H9 (cell line): ENCODE measurements around the gene INPP4A. TPM values are rescaled to one million over a fixed set of nuclear protein-coding genes. Genes with fewer than 3 reads are reported as not detected.

Experiments
- DNase-seq: peaks from one replicate; pipeline ENCODE4 v3.0.0-alpha.2; 2017
- H2AFZ ChIP-seq: one replicate; pipeline ENCODE4 v1.6.1; 2013; ENCODE audit warnings: mild to moderate bottlenecking, low read length, control low read depth, moderate library complexity
- H2AK5ac ChIP-seq: 2 replicates; pipeline ENCODE4 v1.6.1; 2013; ENCODE audit warnings: low read length, control low read depth, mixed read lengths; ENCODE audit not compliant: insufficient read length
- H2BK120ac ChIP-seq: one replicate; pipeline ENCODE4 v1.6.1; 2013; ENCODE audit warnings: low read depth, mild to moderate bottlenecking, low read length, control low read depth, inconsistent platforms; ENCODE audit not compliant: poor library complexity, severe bottlenecking
- H2BK12ac ChIP-seq: 2 replicates; pipeline ENCODE4 v1.6.1; 2013; ENCODE audit warnings: low read length, control low read depth, mixed read lengths, low read depth; ENCODE audit not compliant: insufficient read length
- H2BK15ac ChIP-seq: 2 replicates; pipeline ENCODE4 v1.6.1; 2013; ENCODE audit warnings: low read depth, low read length, control low read depth
- H2BK20ac ChIP-seq: one replicate; pipeline ENCODE4 v1.6.1; 2013; ENCODE audit warnings: low read depth, mild to moderate bottlenecking, low read length, control low read depth, inconsistent platforms; ENCODE audit not compliant: poor library complexity, severe bottlenecking
- H2BK5ac ChIP-seq: 2 replicates; pipeline ENCODE4 v1.6.1; 2013; ENCODE audit warnings: low read length, control low read depth, mixed read lengths; ENCODE audit not compliant: insufficient read length
- H3K14ac ChIP-seq: 2 replicates; pipeline ENCODE4 v1.6.1; 2013; ENCODE audit warnings: low read length, control low read depth; ENCODE audit not compliant: insufficient read depth
- H3K18ac ChIP-seq: 2 replicates; pipeline ENCODE4 v1.6.1; 2013; ENCODE audit warnings: low read depth, mild to moderate bottlenecking, mixed read lengths, low read length, control low read depth; ENCODE audit not compliant: insufficient read length
- H3K23ac ChIP-seq: 2 replicates; pipeline ENCODE4 v1.6.1; 2013; ENCODE audit warnings: low read length, control low read depth, mixed read lengths, low read depth; ENCODE audit not compliant: insufficient read length
- H3K23me2 ChIP-seq: 2 replicates; pipeline ENCODE4 v1.6.1; 2013; ENCODE audit warnings: low read depth, mild to moderate bottlenecking, mixed read lengths, low read length, control low read depth; ENCODE audit not compliant: insufficient read length, poor library complexity, severe bottlenecking
- H3K27ac ChIP-seq: 2 replicates; pipeline ENCODE4 v1.5.1; 2013; ENCODE audit warnings: low read length, control low read depth, mixed read lengths, low read depth; ENCODE audit not compliant: insufficient read length
- H3K27me3 ChIP-seq: 2 replicates; pipeline ENCODE4 v1.6.1; 2013; ENCODE audit warnings: low read length, control low read depth, inconsistent platforms; ENCODE audit not compliant: insufficient read depth
- H3K4ac ChIP-seq: 2 replicates; pipeline ENCODE4 v1.6.1; 2013; ENCODE audit warnings: low read depth, mild to moderate bottlenecking, control low read depth, inconsistent platforms, low read length, moderate library complexity
- H3K4me1 ChIP-seq: 2 replicates; pipeline ENCODE4 v1.6.1; 2013; ENCODE audit warnings: low read length, control low read depth, inconsistent platforms; ENCODE audit not compliant: insufficient read depth
- H3K4me2 ChIP-seq: 2 replicates; pipeline ENCODE4 v1.6.1; 2013; ENCODE audit warnings: low read length, control low read depth, mixed read lengths; ENCODE audit not compliant: insufficient read length, insufficient read depth
- H3K56ac ChIP-seq: 2 replicates; pipeline ENCODE4 v1.6.1; 2013; ENCODE audit warnings: low read depth, mild to moderate bottlenecking, mixed read lengths, low read length, control low read depth; ENCODE audit not compliant: insufficient read length
- H3K79me1 ChIP-seq: 2 replicates; pipeline ENCODE4 v1.6.1; 2013; ENCODE audit warnings: low read depth, mild to moderate bottlenecking, moderate library complexity, low read length, control low read depth, inconsistent platforms; ENCODE audit not compliant: insufficient read depth, poor library complexity, severe bottlenecking
- H3K79me2 ChIP-seq: 2 replicates; pipeline ENCODE4 v1.6.1; 2013; ENCODE audit warnings: low read length, control low read depth, inconsistent platforms; ENCODE audit not compliant: insufficient read depth
- H3K9ac ChIP-seq: 2 replicates; pipeline ENCODE4 v1.6.1; 2013; ENCODE audit warnings: low read length, control low read depth, mixed read lengths; ENCODE audit not compliant: insufficient read length; ENCODE audit errors: extremely low read depth
- H3K9me3 ChIP-seq: one replicate; pipeline ENCODE4 v1.6.1; 2013; ENCODE audit warnings: low read depth, low read length, inconsistent platforms; ENCODE audit not compliant: control insufficient read depth
- H3T11ph ChIP-seq: one replicate; pipeline ENCODE4 v1.6.1; 2013; ENCODE audit warnings: mild to moderate bottlenecking, low read length, control low read depth, inconsistent platforms
- H4K20me1 ChIP-seq: one replicate; pipeline ENCODE4 v1.6.1; 2013; ENCODE audit not compliant: control insufficient read depth, insufficient read length, insufficient read depth
- H4K5ac ChIP-seq: 2 replicates; pipeline ENCODE4 v1.6.1; 2013; ENCODE audit warnings: low read depth, mild to moderate bottlenecking, mixed read lengths, low read length, control low read depth; ENCODE audit not compliant: insufficient read length
- H4K8ac ChIP-seq: replicated peaks from 2 replicates; pipeline ENCODE4 v1.6.1; 2013; ENCODE audit warnings: low read length, control low read depth, mixed read lengths, low read depth; ENCODE audit not compliant: insufficient read length
- H4K91ac ChIP-seq: 2 replicates; pipeline ENCODE4 v1.6.1; 2013; ENCODE audit warnings: low read depth, mild to moderate bottlenecking, moderate library complexity, mixed read lengths, low read length, control low read depth; ENCODE audit not compliant: insufficient read length
- H3K27ac Mint-ChIP-seq, 3 experiments: 2 replicates in 2 of 3; 3 replicates in 1 of 3; pipeline ENCODE4 v1.8.0; 2020 to 2021; ENCODE audit warnings: mixed read lengths in 3 of 3, mild to moderate bottlenecking in 1 of 3, moderate library complexity in 1 of 3
- H3K27me3 Mint-ChIP-seq: 2 replicates; pipeline ENCODE4 v1.8.0; 2021; ENCODE audit warnings: low read depth, mild to moderate bottlenecking, moderate library complexity, mixed read lengths
- H3K36me3 Mint-ChIP-seq, 3 experiments: 2 replicates in 2 of 3; 3 replicates in 1 of 3; pipeline ENCODE4 v1.8.0; 2020 to 2021; ENCODE audit warnings: low read depth in 3 of 3, mixed read lengths in 3 of 3; ENCODE audit not compliant: insufficient read depth in 1 of 3
- H3K4me1 Mint-ChIP-seq, 2 experiments: 2 replicates each; pipeline ENCODE4 v1.8.0; 2020; ENCODE audit warnings: mixed read lengths in 2 of 2
- H3K4me3 Mint-ChIP-seq, 2 experiments: 2 replicates in 1 of 2; 3 replicates in 1 of 2; pipeline ENCODE4 v1.8.0; 2020 to 2021; ENCODE audit warnings: mild to moderate bottlenecking in 2 of 2, mixed read lengths in 2 of 2, moderate library complexity in 1 of 2
- H3K9me3 Mint-ChIP-seq, 2 experiments: 2 replicates in 1 of 2; 3 replicates in 1 of 2; pipeline ENCODE4 v1.8.0; 2020; ENCODE audit warnings: mild to moderate bottlenecking in 2 of 2, mixed read lengths in 2 of 2, moderate library complexity in 1 of 2
- CTCF ChIP-seq: fragments of 200-600 bp; sonication (generic); conservative IDR thresholded peaks from 3 replicates; pipeline ENCODE4 v1.8.0; 2021; ENCODE audit warnings: antibody characterized with exemption, mild to moderate bottlenecking
- WGBS: extraction: QIAGEN DNeasy Blood & Tissue Kit; methylation state at CpG from one replicate; pipeline ENCODE4 v1.1.7; 2013; ENCODE audit warnings: missing lambda C conversion rate, low lambda C conversion rate, mixed read lengths; ENCODE audit not compliant: insufficient read length; ENCODE audit errors: extremely low coverage; 5-methylcytosine and 5-hydroxymethylcytosine counted together
- total RNA-seq: library from RNA; stranded (reverse); gene quantifications from 2 replicates; pipeline ENCODE4 v1.2.1, GENCODE V29; 2021

Gene INPP4A
- total RNA-seq, 1 experiment from 2014 or later = 55.2 TPM

DNA sequence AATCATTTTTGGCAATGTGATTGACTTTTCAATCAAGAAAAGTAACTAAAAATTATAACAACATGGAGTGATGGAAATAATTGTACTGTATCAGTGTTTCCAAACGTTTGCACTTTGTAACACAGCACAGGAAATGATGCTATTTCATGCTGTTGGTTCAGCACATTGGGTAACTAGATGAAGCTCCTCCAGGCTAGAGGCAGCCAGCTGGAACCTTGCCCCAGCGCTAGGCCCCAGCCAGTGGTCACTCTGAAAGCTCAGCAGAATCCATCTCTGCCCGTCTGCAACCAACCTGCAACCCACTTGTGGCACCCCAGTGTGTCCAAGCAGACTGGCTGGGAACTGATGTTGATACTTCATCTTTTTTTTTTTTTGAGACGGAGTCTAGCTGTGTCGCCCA, 179.0 kb downstream of the INPP4A start:
- no peak overlapping the region for H3K4me3 Mint-ChIP-seq
- H3K18ac ChIP-seq = no peak overlapping the region
- no peak overlapping the region for H2AK5ac ChIP-seq
- H3K23me2 ChIP-seq = no peaks in the 10 kb centered on the region
- no peaks in the 10 kb centered on the region for H4K20me1 ChIP-seq
- H3K4me2 ChIP-seq = no peak overlapping the region
- WGBS = no CpG with 5 or more reads among the region's 5 CpGs
- H3K9ac ChIP-seq = no peak overlapping the region
- no peaks in the 10 kb centered on the region for H3K9me3 Mint-ChIP-seq
- no peak overlapping the region for H3K27ac Mint-ChIP-seq
- no peaks in the 10 kb centered on the region for H3K79me2 ChIP-seq
- TF ChIP-seq CTCF = no peak
- H3K79me1 ChIP-seq = no peaks in the 10 kb centered on the region
- no peak overlapping the region for H2BK12ac ChIP-seq
- H2BK5ac ChIP-seq = no peak overlapping the region
- no peak overlapping the region for H2AFZ ChIP-seq
- H3K4me1 ChIP-seq = no peaks in the 10 kb centered on the region
- H3K27me3 ChIP-seq = no peaks in the 10 kb centered on the region
- no peak overlapping the region for H4K5ac ChIP-seq
- no peak overlapping the region for H3K56ac ChIP-seq
- DNase-seq = no peak
- no peak overlapping the region for H3K14ac ChIP-seq
- H3K4ac ChIP-seq = no peak overlapping the region
- H3K9me3 ChIP-seq = no peaks in the 10 kb centered on the region
- no peak overlapping the region for H4K91ac ChIP-seq
- H2BK120ac ChIP-seq = no peak overlapping the region
- no peak overlapping the region for H4K8ac ChIP-seq
- no peak overlapping the region for H2BK20ac ChIP-seq
- H3K27ac ChIP-seq = no peak overlapping the region
- H3K4me1 Mint-ChIP-seq = peaks cover 0 to 3% of the 10 kb centered on the region in 2 experiments; a peak in 1 of 4 replicates
- H3K36me3 Mint-ChIP-seq = no peaks in the 10 kb centered on the region
- H3T11ph ChIP-seq = no peak overlapping the region
- no peak overlapping the region for H2BK15ac ChIP-seq
- no peak overlapping the region for H3K23ac ChIP-seq
- no peaks in the 10 kb centered on the region for H3K27me3 Mint-ChIP-seq
